Loucy (cell line): Measurements from ENCODE around the gene ANKRD6.

Experiments used
- H2AFZ ChIP-seq: fragments of 200-600 bp; sonication (generic); 2 replicates; pipeline ENCODE4 v1.6.0; 2016; ENCODE audit warnings: antibody characterized with exemption, mild to moderate bottlenecking, low read length, moderate library complexity
- H3F3A ChIP-seq: fragments of 200-600 bp; 2 replicates; pipeline ENCODE4 v1.6.0; 2016; ENCODE audit warnings: antibody characterized with exemption, low read depth, mild to moderate bottlenecking
- H3K27me3 ChIP-seq: fragments of 200-600 bp; sonication (generic); 2 replicates; pipeline ENCODE4 v1.6.1; 2014; ENCODE audit warnings: low read length, mild to moderate bottlenecking; ENCODE audit not compliant: insufficient read depth, poor library complexity, severe bottlenecking
- H3K36me3 ChIP-seq: fragments of 200-600 bp; sonication (generic); 2 replicates; pipeline ENCODE4 v1.6.1; 2016; ENCODE audit warnings: low read length; ENCODE audit not compliant: insufficient read depth
- H3K4me1 ChIP-seq: fragments of 200-600 bp; sonication (generic); 2 replicates; pipeline ENCODE4 v1.5.1; 2014; ENCODE audit warnings: low read length, mild to moderate bottlenecking; ENCODE audit not compliant: insufficient read depth, poor library complexity, severe bottlenecking
- H3K4me2 ChIP-seq: fragments of 200-600 bp; sonication (generic); 2 replicates; pipeline ENCODE4 v1.6.0; 2014; ENCODE audit warnings: antibody characterized with exemption, low read length, low read depth, mild to moderate bottlenecking; ENCODE audit not compliant: poor library complexity, severe bottlenecking
- H3K4me3 ChIP-seq: fragments of 200-600 bp; sonication (generic); 2 replicates; pipeline ENCODE4 v1.5.1; 2014; ENCODE audit warnings: low read length, mild to moderate bottlenecking, mixed read lengths; ENCODE audit not compliant: poor library complexity, severe bottlenecking
- H3K79me2 ChIP-seq: fragments of 200-600 bp; sonication (generic); 2 replicates; pipeline ENCODE4 v1.6.1; 2014; ENCODE audit warnings: low read length; ENCODE audit not compliant: insufficient read depth
- H3K9ac ChIP-seq: fragments of 200-600 bp; sonication (generic); 2 replicates; pipeline ENCODE4 v1.6.0; 2014; ENCODE audit warnings: mild to moderate bottlenecking, low read depth, low read length, moderate library complexity; ENCODE audit not compliant: poor library complexity, severe bottlenecking
- H3K9me2 ChIP-seq: fragments of 200-600 bp; sonication (generic); replicated peaks from 2 replicates; pipeline ENCODE4 v1.6.1; 2016; ENCODE audit warnings: low read depth, low read length, mixed read lengths
- H3K9me3 ChIP-seq: fragments of 200-600 bp; sonication (generic); 2 replicates; pipeline ENCODE4 v1.6.1; 2014; ENCODE audit warnings: mild to moderate bottlenecking, antibody characterized with exemption, low read length, low read depth; ENCODE audit not compliant: insufficient read depth
- H4K20me1 ChIP-seq: fragments of 200-600 bp; sonication (generic); 2 replicates; pipeline ENCODE4 v1.6.0; 2014; ENCODE audit warnings: antibody characterized with exemption, low read length, mild to moderate bottlenecking; ENCODE audit not compliant: insufficient read depth, poor library complexity, severe bottlenecking
- EZH2phosphoT487 ChIP-seq: fragments of 200-600 bp; IDR thresholded peaks from 2 replicates; pipeline ENCODE4 v1.6.1; 2018; ENCODE audit warnings: antibody characterized with exemption, mild to moderate bottlenecking, moderate library complexity, borderline replicate concordance
- TF ChIP-seq, protein P1 (sequence below): fragments of 200-600 bp; sonication (generic); conservative IDR thresholded peaks from 2 replicates; pipeline ENCODE4 v1.5.1; 2014; ENCODE audit warnings: mild to moderate bottlenecking, antibody characterized with exemption, low read length

The ANKRD6 gene

GRCh38 chr6:89520736-89521135, 87.8 kb downstream of the ANKRD6 start:
- Histone ChIP-seq H3K9ac (no peak overlapping the region), H3K27me3 (no peaks in the 10 kb centered on the region), H3K4me3 (no peak overlapping the region), H3K9me3 (no peaks in the 10 kb centered on the region), H4K20me1 (no peaks in the 10 kb centered on the region), H3F3A (no peaks in the 10 kb centered on the region), H3K79me2 (no peaks in the 10 kb centered on the region), H3K36me3 (no peaks in the 10 kb centered on the region), H3K9me2 (no peaks in the 10 kb centered on the region), H3K4me2 (no peak overlapping the region), H3K4me1 (no peaks in the 10 kb centered on the region), H2AFZ (no peak overlapping the region)
- no peak for TF ChIP-seq EZH2phosphoT487
- TF ChIP-seq, protein P1, sequence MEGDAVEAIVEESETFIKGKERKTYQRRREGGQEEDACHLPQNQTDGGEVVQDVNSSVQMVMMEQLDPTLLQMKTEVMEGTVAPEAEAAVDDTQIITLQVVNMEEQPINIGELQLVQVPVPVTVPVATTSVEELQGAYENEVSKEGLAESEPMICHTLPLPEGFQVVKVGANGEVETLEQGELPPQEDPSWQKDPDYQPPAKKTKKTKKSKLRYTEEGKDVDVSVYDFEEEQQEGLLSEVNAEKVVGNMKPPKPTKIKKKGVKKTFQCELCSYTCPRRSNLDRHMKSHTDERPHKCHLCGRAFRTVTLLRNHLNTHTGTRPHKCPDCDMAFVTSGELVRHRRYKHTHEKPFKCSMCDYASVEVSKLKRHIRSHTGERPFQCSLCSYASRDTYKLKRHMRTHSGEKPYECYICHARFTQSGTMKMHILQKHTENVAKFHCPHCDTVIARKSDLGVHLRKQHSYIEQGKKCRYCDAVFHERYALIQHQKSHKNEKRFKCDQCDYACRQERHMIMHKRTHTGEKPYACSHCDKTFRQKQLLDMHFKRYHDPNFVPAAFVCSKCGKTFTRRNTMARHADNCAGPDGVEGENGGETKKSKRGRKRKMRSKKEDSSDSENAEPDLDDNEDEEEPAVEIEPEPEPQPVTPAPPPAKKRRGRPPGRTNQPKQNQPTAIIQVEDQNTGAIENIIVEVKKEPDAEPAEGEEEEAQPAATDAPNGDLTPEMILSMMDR = no peak

- Histone ChIP-seq H3K9me3 (no peaks in the 10 kb centered on the region), H3K79me2 (no peaks in the 10 kb centered on the region), H3K27me3 (no peaks in the 10 kb centered on the region), H4K20me1 (no peaks in the 10 kb centered on the region), H3K4me3 (no peak overlapping the region), H3K4me2 (no peak overlapping the region), H3K9ac (no peak overlapping the region), H3K36me3 (no peaks in the 10 kb centered on the region), H2AFZ (no peak overlapping the region), H3K9me2 (no peaks in the 10 kb centered on the region), H3K4me1 (no peaks in the 10 kb centered on the region), H3F3A (no peaks in the 10 kb centered on the region)
- TF ChIP-seq, protein P1 = no peak
- no peak for TF ChIP-seq EZH2phosphoT487
These were observed 89.8 kb downstream of the ANKRD6 start for GRCh38 chr6:89522778-89523177.

- Histone ChIP-seq H3K4me3 (no peak overlapping the region), H3K79me2 (no peaks in the 10 kb centered on the region), H3K4me2 (no peak overlapping the region), H3K4me1 (no peaks in the 10 kb centered on the region), H2AFZ (no peak overlapping the region), H3K9ac (no peak overlapping the region), H3K27me3 (no peaks in the 10 kb centered on the region), H3K36me3 (no peaks in the 10 kb centered on the region), H3K9me2 (no peaks in the 10 kb centered on the region), H3K9me3 (no peaks in the 10 kb centered on the region), H3F3A (no peaks in the 10 kb centered on the region), H4K20me1 (no peaks in the 10 kb centered on the region)
- TF ChIP-seq EZH2phosphoT487 = no peak
- TF ChIP-seq, protein P1 = no peak
These were observed 93.0 kb downstream of the ANKRD6 start for GRCh38 chr6:89525786-89526562.
